Body of pancreas (tissue), 4 donors: ENCODE data around the gene ADCY5. TPM values are rescaled to one million over a fixed set of nuclear protein-coding genes. Genes with fewer than 3 reads are reported as not detected.

Experiments
- ATAC-seq: fragments of 150-250 bp; one replicate; pipeline ENCODE4 v1.9.1; 2016
- DNase-seq, 4 donors: peaks; one replicate each; pipeline ENCODE4 v3.0.0-alpha.2; 2019
- H3K27ac ChIP-seq, 4 donors: fragments of 200-600 bp; sonication (generic); 1 replicate in 3 of 4; 2 replicates in 1 of 4; pipeline versions ENCODE4 v1.5.1 to v1.6.1; 2016 to 2019; ENCODE audit warnings: mild to moderate bottlenecking in 1 of 4, mixed read lengths in 1 of 4, moderate library complexity in 1 of 4
- H3K27me3 ChIP-seq, 2 donors: fragments of 200-600 bp; sonication (generic); one replicate each; pipeline ENCODE4 v1.6.0; 2016; ENCODE audit warnings: mild to moderate bottlenecking in 1 of 2
- H3K36me3 ChIP-seq, 2 donors: fragments of 200-600 bp; sonication (generic); replicated peaks in 1 of 2; 2 replicates each; pipeline ENCODE4 v1.5.1; 2016; ENCODE audit warnings: low read depth in 2 of 2; ENCODE audit not compliant: insufficient read depth in 1 of 2
- H3K4me1 ChIP-seq: fragments of 200-600 bp; sonication (generic); one replicate; pipeline ENCODE4 v1.6.0; 2016
- H3K4me3 ChIP-seq, 2 donors: fragments of 200-600 bp; sonication (generic); 1 replicate in 1 of 2; 2 replicates in 1 of 2; pipeline ENCODE4 v1.5.1; 2016 to 2019
- H3K9me3 ChIP-seq, 3 donors: fragments of 200-600 bp; sonication (generic); 1 replicate in 2 of 3; 2 replicates in 1 of 3; pipeline ENCODE4 v1.5.1; 2016
- POLR2A ChIP-seq, 3 donors: fragments of 450-650 bp; IDR thresholded peaks; one replicate each; pipeline ENCODE4 v1.6.1; 2016; ENCODE audit warnings: antibody characterized with exemption in 3 of 3, mild to moderate bottlenecking in 2 of 3
- WGBS, 2 donors: methylation state at CpG; one replicate each; pipeline ENCODE4 v1.1.5; 2017; 5-methylcytosine and 5-hydroxymethylcytosine counted together
- intact Hi-C: fragments of 100-400 bp; cut with DNase I; formaldehyde crosslinking; loops from one replicate; pipeline ENCODE4 v1.15.1; 2023
- total RNA-seq, 2 donors: library from RNA; depleted of rRNA; stranded (reverse); fragments of >200 nt; gene quantifications; one replicate each; pipeline ENCODE4 v1.1.0, GENCODE V29; 2016
- TF ChIP-seq, protein P1 (sequence below), 7 experiments: fragments of 450-650 bp in 4 of 7; fragments of 200-600 bp in 3 of 7; sonication (generic) in 3 of 7; IDR thresholded peaks; one replicate each; pipeline ENCODE4 v1.5.1; 2016 to 2019; ENCODE audit warnings: antibody characterized with exemption in 7 of 7

The ADCY5 gene
- total RNA-seq, 2 donors from 2014 or later: 10.6 to 18.8 TPM

DNA sequence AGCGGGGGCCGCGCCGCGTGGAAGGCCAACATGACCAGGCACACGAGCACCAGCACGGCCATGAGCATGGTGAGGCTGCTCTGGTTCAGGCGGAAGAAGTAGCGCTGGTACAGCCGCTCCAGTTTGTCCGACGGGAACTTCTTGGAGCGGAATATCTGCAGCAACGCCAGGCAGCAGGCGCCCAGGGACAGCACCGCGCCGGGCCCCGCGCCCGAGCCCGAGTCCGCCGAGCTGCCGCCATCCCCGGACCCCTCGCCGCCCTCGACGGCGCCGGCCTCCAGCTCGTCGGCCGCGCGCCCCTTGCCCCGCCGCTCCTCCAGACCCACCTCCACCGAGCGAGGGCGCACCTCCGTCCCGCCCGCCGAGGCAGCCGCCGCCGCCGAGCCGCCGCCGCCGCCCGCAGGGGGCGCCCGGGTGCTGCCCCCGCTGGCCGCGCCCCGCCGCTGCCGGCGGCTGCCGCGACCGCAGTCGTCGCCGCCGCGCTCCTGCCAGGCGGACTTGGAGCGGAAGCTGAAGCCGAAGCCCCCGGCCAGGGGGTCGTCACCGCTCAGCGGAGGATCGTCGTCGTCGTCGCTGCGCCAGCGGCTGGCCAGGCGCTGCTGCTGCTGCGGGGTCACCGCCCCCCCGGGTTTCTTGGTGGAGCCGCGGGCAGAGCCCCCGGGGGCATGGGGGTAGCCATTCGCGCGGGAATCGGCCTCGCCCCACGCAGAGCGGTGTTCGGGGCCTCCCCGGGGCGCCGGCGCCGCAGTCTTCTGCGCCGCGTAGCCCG lies 957 bp downstream of the ADCY5 start:
- ATAC-seq (peak; percentile 55), DNase-seq (peak in 3 of 4 donors; percentile 19 to 42 (median 27))
- Histone ChIP-seq H3K36me3 (no peaks in the 10 kb centered on the region), H3K4me3 (peak overlapping the region; percentile 21 to 24), H3K27ac (peak overlapping the region; percentile 49 to 80 (median 74)), H3K27me3 (peaks cover 0 to 21% of the 10 kb centered on the region in 2 donors), H3K4me1 (peaks cover 22% of the 10 kb centered on the region), H3K9me3 (no peaks in the 10 kb centered on the region)
- peak in 2 of 3 donors; percentile 10 to 11 for TF ChIP-seq POLR2A (IDR thresholded peaks at IDR 0.05)
- TF ChIP-seq, protein P1, sequence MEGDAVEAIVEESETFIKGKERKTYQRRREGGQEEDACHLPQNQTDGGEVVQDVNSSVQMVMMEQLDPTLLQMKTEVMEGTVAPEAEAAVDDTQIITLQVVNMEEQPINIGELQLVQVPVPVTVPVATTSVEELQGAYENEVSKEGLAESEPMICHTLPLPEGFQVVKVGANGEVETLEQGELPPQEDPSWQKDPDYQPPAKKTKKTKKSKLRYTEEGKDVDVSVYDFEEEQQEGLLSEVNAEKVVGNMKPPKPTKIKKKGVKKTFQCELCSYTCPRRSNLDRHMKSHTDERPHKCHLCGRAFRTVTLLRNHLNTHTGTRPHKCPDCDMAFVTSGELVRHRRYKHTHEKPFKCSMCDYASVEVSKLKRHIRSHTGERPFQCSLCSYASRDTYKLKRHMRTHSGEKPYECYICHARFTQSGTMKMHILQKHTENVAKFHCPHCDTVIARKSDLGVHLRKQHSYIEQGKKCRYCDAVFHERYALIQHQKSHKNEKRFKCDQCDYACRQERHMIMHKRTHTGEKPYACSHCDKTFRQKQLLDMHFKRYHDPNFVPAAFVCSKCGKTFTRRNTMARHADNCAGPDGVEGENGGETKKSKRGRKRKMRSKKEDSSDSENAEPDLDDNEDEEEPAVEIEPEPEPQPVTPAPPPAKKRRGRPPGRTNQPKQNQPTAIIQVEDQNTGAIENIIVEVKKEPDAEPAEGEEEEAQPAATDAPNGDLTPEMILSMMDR (IDR thresholded peaks at IDR 0.05): peak in 3 of 7 experiments; percentile 24 to 68 (median 53)
- intact Hi-C loops: no loop called here
- 16 to 65% methylated on average over 15 to 105 of the region's 110 CpGs for WGBS, 2 donors

DNA sequence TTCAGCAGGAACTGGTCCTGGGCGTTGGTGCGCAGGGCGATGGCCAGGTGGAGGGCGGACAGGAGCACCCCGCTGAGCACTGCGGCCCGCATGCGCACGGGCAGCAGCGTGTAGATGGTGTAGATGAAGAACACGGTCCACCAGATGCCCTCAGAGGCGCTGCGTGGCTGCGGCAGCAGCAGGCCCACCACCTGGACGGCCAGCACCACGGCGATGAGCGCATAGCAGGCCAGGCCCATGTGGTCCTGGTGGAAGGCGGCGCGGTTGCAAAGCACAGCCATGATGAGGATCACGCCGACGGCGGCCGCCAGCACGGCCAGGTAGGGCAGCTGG lies 1.5 kb downstream of the ADCY5 start:
- peak overlapping the region; percentile 49 to 70 (median 53) for H3K27ac ChIP-seq
- H3K9me3 ChIP-seq: no peaks in the 10 kb centered on the region
- peaks cover 0 to 21% of the 10 kb centered on the region in 2 donors for H3K27me3 ChIP-seq
- DNase-seq (peak in 2 of 4 donors; percentile 8 to 35), ATAC-seq (no peak)
- TF ChIP-seq, protein P1 (IDR thresholded peaks at IDR 0.05): no peak
- TF ChIP-seq POLR2A (IDR thresholded peaks at IDR 0.05): no peak
- no peak overlapping the region for H3K4me3 ChIP-seq
- 82 to 92% methylated on average over 26 to 27 of the region's 27 CpGs for WGBS, 2 donors
- H3K4me1 ChIP-seq: peaks cover 22% of the 10 kb centered on the region
- intact Hi-C loops: no loop called here
- no peaks in the 10 kb centered on the region for H3K36me3 ChIP-seq

DNA sequence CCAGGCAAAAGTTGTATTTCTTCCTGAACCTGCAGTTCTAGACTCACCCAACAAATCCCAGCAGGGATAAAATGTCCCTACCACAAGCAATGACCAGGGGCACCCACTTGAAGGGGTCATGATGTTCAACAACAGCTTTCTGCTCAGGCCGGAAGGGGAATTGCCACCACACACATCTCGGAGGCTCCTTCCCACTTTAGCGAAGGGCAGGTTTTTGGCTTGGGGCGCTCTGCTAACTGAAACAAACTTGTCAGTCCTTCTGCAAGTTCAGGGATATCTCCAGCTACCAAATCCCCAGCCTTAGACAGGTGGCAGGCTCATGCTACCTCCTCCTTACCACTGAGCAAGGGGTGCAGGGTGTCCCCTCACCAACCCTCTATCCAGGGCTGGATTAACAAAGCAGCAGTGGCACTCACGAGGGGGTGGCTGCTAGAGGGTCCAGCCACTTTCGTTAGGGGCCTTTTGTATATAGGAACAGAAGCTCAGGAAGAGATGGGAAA lies 2.2 kb downstream of the ADCY5 start:
- no peaks in the 10 kb centered on the region for H3K9me3 ChIP-seq
- DNase-seq (no peak), ATAC-seq (no peak)
- H3K27me3 ChIP-seq: peaks cover 0 to 21% of the 10 kb centered on the region in 2 donors
- peaks cover 22% of the 10 kb centered on the region for H3K4me1 ChIP-seq
- H3K36me3 ChIP-seq: no peaks in the 10 kb centered on the region
- peak overlapping the region; percentile 49 to 70 (median 53) for H3K27ac ChIP-seq
- H3K4me3 ChIP-seq: no peak overlapping the region
- intact Hi-C loops: no loop called here
- TF ChIP-seq, protein P1 (IDR thresholded peaks at IDR 0.05): no peak
- no peak for TF ChIP-seq POLR2A (IDR thresholded peaks at IDR 0.05)
- WGBS, 2 donors: 31 to 48% methylated on average over 2 to 6 of the region's 6 CpGs

DNA sequence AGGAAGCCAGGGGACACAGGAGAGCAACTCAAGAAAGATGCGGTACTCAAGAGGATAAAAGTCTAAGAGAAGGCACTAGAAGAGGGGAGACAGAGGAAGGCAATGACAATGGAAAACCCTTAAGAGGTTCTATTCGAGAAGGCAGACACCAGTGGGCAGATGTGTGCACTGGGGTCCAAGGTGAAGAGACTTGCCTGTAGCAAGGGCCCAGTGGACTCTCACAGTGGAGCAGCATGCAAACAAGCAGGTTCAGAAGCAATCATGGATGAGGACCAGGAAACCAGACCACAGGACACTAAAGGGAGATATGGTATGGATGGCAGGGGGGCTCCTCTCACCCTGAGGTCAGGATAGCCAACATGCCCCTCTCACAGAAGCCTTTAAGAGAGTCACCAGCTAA lies 2.7 kb downstream of the ADCY5 start:
- Histone ChIP-seq H3K27ac (peak overlapping the region in 3 of 4 donors; percentile 52 to 70 (median 54)), H3K27me3 (peaks cover 0 to 21% of the 10 kb centered on the region in 2 donors), H3K4me1 (peaks cover 22% of the 10 kb centered on the region), H3K36me3 (no peaks in the 10 kb centered on the region), H3K9me3 (no peaks in the 10 kb centered on the region), H3K4me3 (no peak overlapping the region)
- no peak for ATAC-seq
- intact Hi-C loops: no loop called here
- 59 to 62% methylated on average over 2 of the region's 2 CpGs for WGBS, 2 donors
- TF ChIP-seq, protein P1 (IDR thresholded peaks at IDR 0.05): no peak
- TF ChIP-seq POLR2A (IDR thresholded peaks at IDR 0.05): no peak
- no peak for DNase-seq
